SJSA1 (cell line): ENCODE data around the gene MRI1. TPM values are rescaled to one million over a fixed set of nuclear protein-coding genes. Genes with fewer than 3 reads are reported as not detected.

Experiments used
- DNase-seq, 2 experiments: peaks; one replicate each; pipeline ENCODE4 v3.0.0-alpha.2; 2015 to 2020; ENCODE audit warnings: low spot score in 2 of 2, low read depth in 1 of 2
- H3K27ac ChIP-seq: fragments of 250-450 bp; sonication (Bioruptor Pico); 2 replicates; pipeline ENCODE4 v1.5.1; 2020; ENCODE audit warnings: mild to moderate bottlenecking, moderate library complexity
- H3K27me3 ChIP-seq: fragments of 250-450 bp; sonication (Bioruptor Pico); replicated peaks from 2 replicates; pipeline ENCODE4 v1.5.1; 2020; ENCODE audit warnings: mild to moderate bottlenecking, moderate library complexity
- H3K36me3 ChIP-seq: fragments of 250-450 bp; sonication (Bioruptor Pico); 2 replicates; pipeline ENCODE4 v1.5.1; 2020; ENCODE audit warnings: mild to moderate bottlenecking
- H3K4me1 ChIP-seq: fragments of 250-450 bp; sonication (Bioruptor Pico); replicated peaks from 2 replicates; pipeline ENCODE4 v1.6.1; 2021; ENCODE audit warnings: mild to moderate bottlenecking
- H3K4me3 ChIP-seq: fragments of 250-450 bp; sonication (Bioruptor Pico); 2 replicates; pipeline ENCODE4 v1.5.1; 2020; ENCODE audit warnings: mild to moderate bottlenecking
- H3K9me3 ChIP-seq: fragments of 250-450 bp; sonication (Bioruptor Pico); replicated peaks from 2 replicates; pipeline ENCODE4 v1.5.1; 2020; ENCODE audit warnings: mild to moderate bottlenecking
- total RNA-seq: library from RNA; depleted of rRNA; stranded (reverse); fragments of >200 nt; shearing (Covaris generic); gene quantifications from 2 replicates; pipeline ENCODE4 v1.2.3, GENCODE V29; 2014; rRNA removed

Gene MRI1
- total RNA-seq, 1 experiment from 2014 or later: 45.4 TPM

GRCh38 chr19:13807421-13808021 is 43.2 kb downstream of the MRI1 start:
- H3K4me3 ChIP-seq: no peak overlapping the region
- H3K27me3 ChIP-seq: no peaks in the 10 kb centered on the region
- peaks cover 14% of the 10 kb centered on the region for H3K36me3 ChIP-seq
- DNase-seq: no peak
- H3K4me1 ChIP-seq: no peaks in the 10 kb centered on the region
- no peak overlapping the region for H3K27ac ChIP-seq
- H3K9me3 ChIP-seq: no peaks in the 10 kb centered on the region

GRCh38 chr19:13808856-13809255 is 44.5 kb downstream of the MRI1 start:
- Histone ChIP-seq H3K9me3 (no peaks in the 10 kb centered on the region), H3K4me3 (no peak overlapping the region), H3K27me3 (no peaks in the 10 kb centered on the region), H3K27ac (no peak overlapping the region), H3K36me3 (peaks cover 20% of the 10 kb centered on the region), H3K4me1 (no peaks in the 10 kb centered on the region)
- no peak for DNase-seq

- DNase-seq: no peak
- no peaks in the 10 kb centered on the region for H3K9me3 ChIP-seq
- H3K27me3 ChIP-seq: no peaks in the 10 kb centered on the region
- peaks cover 20% of the 10 kb centered on the region for H3K36me3 ChIP-seq
- H3K4me1 ChIP-seq: no peaks in the 10 kb centered on the region
- H3K4me3 ChIP-seq: no peak overlapping the region
- no peak overlapping the region for H3K27ac ChIP-seq
These were observed 48.2 kb downstream of the MRI1 start for GRCh38 chr19:13812544-13812943.

GRCh38 chr19:13813147-13813546 is 48.8 kb downstream of the MRI1 start:
- H3K4me3 ChIP-seq: no peak overlapping the region
- no peaks in the 10 kb centered on the region for H3K4me1 ChIP-seq
- H3K27me3 ChIP-seq: no peaks in the 10 kb centered on the region
- peaks cover 17% of the 10 kb centered on the region for H3K36me3 ChIP-seq
- DNase-seq: no peak
- no peaks in the 10 kb centered on the region for H3K9me3 ChIP-seq
- H3K27ac ChIP-seq: no peak overlapping the region

GRCh38 chr19:13814550-13814949 is 50.2 kb downstream of the MRI1 start:
- Histone ChIP-seq H3K36me3 (peaks cover 13% of the 10 kb centered on the region), H3K9me3 (no peaks in the 10 kb centered on the region), H3K27ac (no peak overlapping the region), H3K4me3 (no peak overlapping the region), H3K4me1 (no peaks in the 10 kb centered on the region), H3K27me3 (no peaks in the 10 kb centered on the region)
- DNase-seq: no peak

- Histone ChIP-seq H3K4me3 (no peak overlapping the region), H3K27ac (no peak overlapping the region), H3K27me3 (no peaks in the 10 kb centered on the region), H3K4me1 (no peaks in the 10 kb centered on the region), H3K9me3 (no peaks in the 10 kb centered on the region), H3K36me3 (peaks cover 13% of the 10 kb centered on the region)
- no peak for DNase-seq
These were observed 52.8 kb downstream of the MRI1 start for GRCh38 chr19:13817018-13817614.

- DNase-seq: no peak
- H3K27ac ChIP-seq: no peak overlapping the region
These were observed 53.5 kb downstream of the MRI1 start for GRCh38 chr19:13817615-13818371.

GRCh38 chr19:13819238-13819637 is 54.9 kb downstream of the MRI1 start:
- Histone ChIP-seq H3K4me3 (no peak overlapping the region), H3K36me3 (peaks cover 14% of the 10 kb centered on the region), H3K4me1 (no peaks in the 10 kb centered on the region), H3K27ac (no peak overlapping the region), H3K27me3 (no peaks in the 10 kb centered on the region), H3K9me3 (no peaks in the 10 kb centered on the region)
- no peak for DNase-seq

More at GRCh38 chr19:13817615-13818371, 53.5 kb downstream of the MRI1 start:
- Histone ChIP-seq H3K9me3 (no peaks in the 10 kb centered on the region), H3K36me3 (peaks cover 11% of the 10 kb centered on the region), H3K4me1 (no peaks in the 10 kb centered on the region), H3K4me3 (no peak overlapping the region), H3K27me3 (no peaks in the 10 kb centered on the region)

GRCh38 chr19:13821292-13821691 is 57.0 kb downstream of the MRI1 start:
- H3K4me3 ChIP-seq: no peak overlapping the region
- peaks cover 23% of the 10 kb centered on the region for H3K36me3 ChIP-seq
- no peaks in the 10 kb centered on the region for H3K27me3 ChIP-seq
- no peak for DNase-seq
- no peak overlapping the region for H3K27ac ChIP-seq
- H3K4me1 ChIP-seq: no peaks in the 10 kb centered on the region
- H3K9me3 ChIP-seq: no peaks in the 10 kb centered on the region

GRCh38 chr19:13823256-13823655 is 58.9 kb downstream of the MRI1 start:
- H3K4me1 ChIP-seq: no peaks in the 10 kb centered on the region
- H3K27me3 ChIP-seq: no peaks in the 10 kb centered on the region
- H3K9me3 ChIP-seq: no peaks in the 10 kb centered on the region
- H3K4me3 ChIP-seq: no peak overlapping the region
- DNase-seq: no peak
- H3K27ac ChIP-seq: no peak overlapping the region
- peaks cover 36% of the 10 kb centered on the region for H3K36me3 ChIP-seq

Other genes starting within 250 kb of the MRI1 start
- 167 and 195 TPM in 2 replicates for gene C19orf53, start 9.9 kb downstream of the MRI1 start, total RNA-seq
- 1.9 and 2.9 TPM in 2 replicates for gene ZSWIM4, start 30.9 kb downstream of the MRI1 start, total RNA-seq
- gene NANOS3, start 112.6 kb downstream of the MRI1 start, total RNA-seq: 0.50 TPM in 1 of 2 replicates, not detected in the other
- 0.21 TPM in 1 of 2 replicates, not detected in the other for gene BRME1, start 141.6 kb downstream of the MRI1 start, total RNA-seq
- 12.3 and 18.3 TPM in 2 replicates for gene CC2D1A, start 141.7 kb downstream of the MRI1 start, total RNA-seq
- 0.53 TPM in 1 of 2 replicates, not detected in the other for gene PODNL1, start 173.9 kb downstream of the MRI1 start, total RNA-seq
- 28.2 and 29.1 TPM in 2 replicates for gene DCAF15, start 188.0 kb downstream of the MRI1 start, total RNA-seq
- 2.6 and 3.6 TPM in 2 replicates for gene RFX1, start 241.8 kb downstream of the MRI1 start, total RNA-seq